ENCODE data around the gene BAAT. TPM values are rescaled to one million over a fixed set of nuclear protein-coding genes. Genes with fewer than 3 reads are reported as not detected.
A peak's percentile ranks its signal among the peaks of the same experiment; 100 is the strongest.
"Not testable (repeated sequence)": the region's sequence is repeated elsewhere in the genome, so short reads cannot be mapped to it uniquely, and the experiment has no call there.

BAAT gene
- total and polyA plus RNA-seq, 2 of the 13 experiments (the other 11 are each of a cell fraction or from before 2014, with no cell fraction given) = 0.71 to 7.9 TPM

DNA sequence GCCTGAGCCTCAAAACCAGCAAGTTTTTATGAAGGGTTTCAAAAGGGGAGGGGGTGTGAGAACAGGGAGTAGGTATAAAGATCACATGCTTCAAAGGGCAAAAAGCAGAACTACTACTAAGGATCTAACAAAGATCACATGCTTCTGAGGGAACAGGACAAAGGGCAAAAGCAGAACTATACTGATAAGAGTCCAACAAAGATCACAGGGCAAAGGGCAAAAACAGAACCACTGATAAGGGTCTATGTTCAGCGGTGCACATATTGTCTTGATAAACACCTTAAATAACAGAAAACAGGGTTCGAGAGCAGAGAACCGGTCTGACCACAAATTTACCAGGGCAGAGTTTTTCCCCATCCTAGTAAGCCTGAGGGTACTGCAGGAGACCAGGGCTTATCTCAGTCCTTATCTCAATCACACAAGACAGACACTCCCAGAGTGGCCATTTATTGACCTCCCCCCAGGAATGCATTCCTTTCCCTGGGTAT, 57.3 kb downstream of the BAAT start (continued):
- TF ChIP-seq, protein P1, sequence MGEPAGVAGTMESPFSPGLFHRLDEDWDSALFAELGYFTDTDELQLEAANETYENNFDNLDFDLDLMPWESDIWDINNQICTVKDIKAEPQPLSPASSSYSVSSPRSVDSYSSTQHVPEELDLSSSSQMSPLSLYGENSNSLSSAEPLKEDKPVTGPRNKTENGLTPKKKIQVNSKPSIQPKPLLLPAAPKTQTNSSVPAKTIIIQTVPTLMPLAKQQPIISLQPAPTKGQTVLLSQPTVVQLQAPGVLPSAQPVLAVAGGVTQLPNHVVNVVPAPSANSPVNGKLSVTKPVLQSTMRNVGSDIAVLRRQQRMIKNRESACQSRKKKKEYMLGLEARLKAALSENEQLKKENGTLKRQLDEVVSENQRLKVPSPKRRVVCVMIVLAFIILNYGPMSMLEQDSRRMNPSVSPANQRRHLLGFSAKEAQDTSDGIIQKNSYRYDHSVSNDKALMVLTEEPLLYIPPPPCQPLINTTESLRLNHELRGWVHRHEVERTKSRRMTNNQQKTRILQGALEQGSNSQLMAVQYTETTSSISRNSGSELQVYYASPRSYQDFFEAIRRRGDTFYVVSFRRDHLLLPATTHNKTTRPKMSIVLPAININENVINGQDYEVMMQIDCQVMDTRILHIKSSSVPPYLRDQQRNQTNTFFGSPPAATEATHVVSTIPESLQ (CRISPR knock-in tag; conservative IDR thresholded peaks at IDR 0.05) = 0 out of 2 replicates have a peak, but pooled peaks have one; percentile 35
- TF ChIP-seq ZNF747 (CRISPR knock-in tag; IDR thresholded peaks at IDR 0.05; ENCODE audit: borderline replicate concordance) (peak; percentile 49; the same call in 1 of the 2 replicates), STAG1 (CRISPR knock-in tag; IDR thresholded peaks at IDR 0.05) (peak; percentile 22; the same call in 1 of the 2 replicates), SOX13 (IDR thresholded peaks at IDR 0.05) (peak; percentile 75), SOX13 (CRISPR knock-in tag; conservative IDR thresholded peaks at IDR 0.05 in 1 of 2, IDR thresholded peaks at IDR 0.05 in 1 of 2) (peak in 1 of 2 experiments; percentile 98; a peak in 2 of 4 replicates), ZNF124 (CRISPR knock-in tag; IDR thresholded peaks at IDR 0.05) (0 out of 2 replicates have a peak, but pooled peaks have one; percentile 25), RCOR2 (CRISPR knock-in tag; IDR thresholded peaks at IDR 0.05) (peak; percentile 97), ZNF652 (CRISPR knock-in tag; IDR thresholded peaks at IDR 0.05; ENCODE audit: borderline replicate concordance, low read depth) (peak; percentile 54; the same call in 1 of the 2 replicates), ZNF878 (CRISPR knock-in tag; IDR thresholded peaks at IDR 0.05) (peak; percentile 94; the same call in 1 of the 2 replicates), TCF7 (IDR thresholded peaks at IDR 0.05; ENCODE audit: low read depth) (peak; percentile 86), ADNP (CRISPR knock-in tag; IDR thresholded peaks at IDR 0.05) (peak; percentile 59; the same call in 1 of the 2 replicates), FOXP1 (IDR thresholded peaks at IDR 0.05) (0 out of 2 replicates have a peak, but pooled peaks have one; percentile 47), FOXP1 (CRISPR knock-in tag; IDR thresholded peaks at IDR 0.05) (peak; percentile 90)
- TF ChIP-seq, protein P2, sequence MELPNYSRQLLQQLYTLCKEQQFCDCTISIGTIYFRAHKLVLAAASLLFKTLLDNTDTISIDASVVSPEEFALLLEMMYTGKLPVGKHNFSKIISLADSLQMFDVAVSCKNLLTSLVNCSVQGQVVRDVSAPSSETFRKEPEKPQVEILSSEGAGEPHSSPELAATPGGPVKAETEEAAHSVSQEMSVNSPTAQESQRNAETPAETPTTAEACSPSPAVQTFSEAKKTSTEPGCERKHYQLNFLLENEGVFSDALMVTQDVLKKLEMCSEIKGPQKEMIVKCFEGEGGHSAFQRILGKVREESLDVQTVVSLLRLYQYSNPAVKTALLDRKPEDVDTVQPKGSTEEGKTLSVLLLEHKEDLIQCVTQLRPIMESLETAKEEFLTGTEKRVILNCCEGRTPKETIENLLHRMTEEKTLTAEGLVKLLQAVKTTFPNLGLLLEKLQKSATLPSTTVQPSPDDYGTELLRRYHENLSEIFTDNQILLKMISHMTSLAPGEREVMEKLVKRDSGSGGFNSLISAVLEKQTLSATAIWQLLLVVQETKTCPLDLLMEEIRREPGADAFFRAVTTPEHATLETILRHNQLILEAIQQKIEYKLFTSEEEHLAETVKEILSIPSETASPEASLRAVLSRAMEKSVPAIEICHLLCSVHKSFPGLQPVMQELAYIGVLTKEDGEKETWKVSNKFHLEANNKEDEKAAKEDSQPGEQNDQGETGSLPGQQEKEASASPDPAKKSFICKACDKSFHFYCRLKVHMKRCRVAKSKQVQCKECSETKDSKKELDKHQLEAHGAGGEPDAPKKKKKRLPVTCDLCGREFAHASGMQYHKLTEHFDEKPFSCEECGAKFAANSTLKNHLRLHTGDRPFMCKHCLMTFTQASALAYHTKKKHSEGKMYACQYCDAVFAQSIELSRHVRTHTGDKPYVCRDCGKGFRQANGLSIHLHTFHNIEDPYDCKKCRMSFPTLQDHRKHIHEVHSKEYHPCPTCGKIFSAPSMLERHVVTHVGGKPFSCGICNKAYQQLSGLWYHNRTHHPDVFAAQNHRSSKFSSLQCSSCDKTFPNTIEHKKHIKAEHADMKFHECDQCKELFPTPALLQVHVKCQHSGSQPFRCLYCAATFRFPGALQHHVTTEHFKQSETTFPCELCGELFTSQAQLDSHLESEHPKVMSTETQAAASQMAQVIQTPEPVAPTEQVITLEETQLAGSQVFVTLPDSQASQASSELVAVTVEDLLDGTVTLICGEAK (IDR thresholded peaks at IDR 0.05) = not testable (repeated sequence)
- TF ChIP-seq, protein P2 (CRISPR knock-in tag; IDR thresholded peaks at IDR 0.05) = peak; percentile 40; the same call in 1 of the 2 replicates

Data from HepG2 (cell line).